Activated naive CD4-positive, alpha-beta T cell (primary cell): ENCODE data around the gene CTNND2.
A peak's percentile ranks its signal among the peaks of the same experiment; 100 is the strongest.
"Not testable (repeated sequence)": the region's sequence is repeated elsewhere in the genome, so short reads cannot be mapped to it uniquely, and the experiment has no call there.

Experiments used
- DNase-seq, 4 experiments: peaks; one replicate each; lab custom pipeline; 2025; lab: John Stamatoyannopoulos, UW

Gene CTNND2

DNA sequence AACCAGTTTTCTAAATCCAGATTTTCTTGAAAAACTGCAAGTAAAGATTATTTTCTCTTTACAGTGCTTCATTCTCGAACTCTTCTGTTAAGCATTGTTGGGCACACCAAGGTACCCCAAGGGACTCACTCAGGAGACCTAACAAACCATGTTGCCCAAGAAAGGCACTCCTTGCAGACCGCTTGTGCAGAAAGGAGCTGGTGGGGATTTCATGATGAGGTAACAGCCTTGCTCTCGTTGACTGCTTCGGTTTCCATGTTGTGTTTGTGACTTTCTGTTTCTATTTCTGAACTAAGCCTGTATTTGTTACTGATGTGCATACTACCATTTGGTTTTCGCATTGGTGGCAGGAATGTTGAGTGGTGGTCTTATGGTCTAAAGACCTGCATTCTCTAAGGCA, 876.6 kb downstream of the CTNND2 start:
- DNase-seq: no peak

DNA sequence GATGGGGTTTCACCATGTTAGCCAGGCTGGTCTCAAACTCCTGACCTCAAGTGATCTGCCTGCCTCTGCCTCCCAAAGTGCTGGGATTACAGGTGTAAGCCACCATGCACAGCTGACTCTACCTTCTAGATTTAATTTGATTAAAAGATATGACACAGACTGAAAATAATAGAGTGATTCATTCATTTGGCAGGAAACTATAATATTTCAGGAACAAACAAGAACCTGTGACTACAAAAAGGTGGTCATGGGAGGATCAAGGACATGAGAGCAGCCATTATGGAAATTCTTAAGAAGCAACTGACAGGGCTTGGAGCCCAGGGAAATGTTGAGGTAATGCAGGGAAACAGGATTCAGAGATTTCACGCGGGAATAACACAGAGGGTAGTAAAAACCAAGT, 877.7 kb downstream of the CTNND2 start:
- DNase-seq: no peak

DNA sequence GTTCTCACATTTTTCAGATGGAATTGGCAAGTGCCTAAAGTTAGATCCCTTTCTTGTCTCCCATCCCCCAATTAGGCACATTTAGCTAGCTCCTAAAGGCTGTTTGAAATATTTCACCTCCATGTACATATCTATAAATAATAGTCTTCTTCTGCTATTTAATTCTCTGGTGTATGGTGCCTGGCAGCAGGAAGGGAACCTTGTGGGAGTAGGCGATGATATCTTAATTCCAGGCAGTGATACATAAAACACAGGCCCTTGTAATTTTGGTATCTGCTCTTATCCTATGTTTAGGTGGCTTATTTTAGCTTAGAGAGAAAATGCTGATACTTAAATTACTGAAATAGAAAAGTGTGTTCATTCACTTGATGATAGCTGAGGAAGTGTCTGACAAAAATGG, 880.3 kb downstream of the CTNND2 start:
- DNase-seq: no peak

DNA sequence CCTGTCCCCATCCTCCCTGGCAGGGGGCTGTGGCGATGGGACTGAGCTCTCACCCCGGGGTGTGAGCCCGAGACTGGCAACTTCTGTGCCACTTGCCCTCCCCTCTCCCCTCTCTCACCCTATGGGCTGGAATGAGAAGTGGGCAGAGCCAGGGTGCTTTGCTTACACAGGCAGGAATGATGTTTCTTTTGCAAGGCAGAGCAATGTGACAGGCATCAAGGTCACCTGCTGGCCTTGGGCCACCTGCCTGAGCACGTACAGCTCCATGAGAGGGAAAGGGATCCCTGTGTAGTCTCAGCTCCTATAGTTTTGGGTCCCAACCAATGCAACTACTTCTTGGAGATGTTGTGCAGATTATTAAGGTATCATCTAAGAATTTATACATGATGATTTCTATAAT, 890.5 kb downstream of the CTNND2 start:
- no peak for DNase-seq

DNA sequence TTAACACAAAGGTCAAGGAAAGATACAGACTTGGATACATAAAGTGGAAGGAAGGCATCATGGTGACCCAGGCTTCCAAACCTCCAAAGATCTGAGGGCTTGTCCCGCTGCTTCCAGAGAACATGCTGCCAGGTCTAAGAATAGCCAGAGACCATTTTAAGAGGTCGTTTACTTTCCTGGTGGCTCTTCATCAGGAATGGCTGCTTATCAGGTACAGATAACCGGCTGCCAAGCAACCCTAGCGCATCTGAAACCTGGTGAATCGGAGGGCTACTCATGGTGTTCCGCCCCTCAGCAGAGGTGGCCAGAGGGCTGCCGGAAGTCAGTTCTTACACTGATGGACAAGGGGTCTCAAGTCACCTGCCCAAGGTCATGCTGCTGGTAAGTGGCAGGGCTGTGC, 892.0 kb downstream of the CTNND2 start:
- DNase-seq: no peak

DNA sequence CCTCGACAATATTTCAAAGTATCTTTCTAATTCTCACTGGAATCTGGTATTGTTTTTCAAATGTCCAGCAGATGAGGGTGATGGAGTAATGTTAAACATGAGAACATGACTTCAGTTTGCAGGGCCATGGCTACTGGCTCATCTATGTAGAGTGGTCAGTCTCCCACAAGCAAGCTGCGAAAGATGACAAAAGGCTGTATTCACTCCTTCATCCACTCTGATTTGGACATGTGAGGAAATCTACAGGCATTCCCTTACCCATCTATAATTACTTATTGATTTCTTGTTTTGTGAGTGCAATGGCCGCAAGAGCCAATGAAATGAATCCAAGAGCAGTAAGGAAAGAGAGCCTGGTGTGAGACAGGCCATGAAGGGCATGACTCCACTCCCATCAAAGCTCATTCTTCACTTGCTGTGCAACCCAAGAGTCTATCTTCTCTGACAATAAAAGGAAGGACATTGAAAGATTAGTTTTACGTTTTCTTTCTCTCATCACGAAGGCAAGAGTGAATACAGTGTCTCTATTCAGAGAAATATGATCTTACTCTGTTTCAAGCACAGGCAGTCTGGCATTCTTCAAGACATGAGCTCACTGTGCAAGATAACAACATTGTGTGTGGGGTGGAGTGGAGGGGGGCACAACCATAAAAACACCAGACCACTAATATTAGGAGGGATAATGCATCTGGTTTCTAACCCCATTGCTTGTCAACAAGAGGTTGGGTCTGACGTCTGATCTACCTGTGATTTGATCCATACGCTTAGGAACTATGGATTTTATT, 893.6 kb downstream of the CTNND2 start:
- no peak for DNase-seq

DNA sequence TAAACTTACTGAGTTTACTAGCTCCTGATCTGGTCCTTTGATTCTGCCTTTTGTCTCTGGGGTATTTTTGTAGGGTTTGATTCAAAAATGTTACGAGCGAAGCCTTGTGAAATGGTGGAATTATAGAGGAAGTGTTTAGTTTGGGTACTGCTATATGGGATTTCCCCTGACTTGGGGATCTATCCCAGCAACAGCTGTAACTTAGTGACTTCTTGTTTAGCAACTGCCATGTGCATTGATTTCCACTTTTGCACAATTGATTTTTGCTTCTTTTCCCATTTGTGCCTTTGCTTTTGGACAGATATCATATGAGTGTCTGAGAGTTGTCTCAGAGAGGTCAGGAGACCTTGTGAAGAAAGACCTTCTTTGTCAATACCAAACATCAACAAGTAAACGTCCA, 894.7 kb downstream of the CTNND2 start:
- no peak for DNase-seq

DNA sequence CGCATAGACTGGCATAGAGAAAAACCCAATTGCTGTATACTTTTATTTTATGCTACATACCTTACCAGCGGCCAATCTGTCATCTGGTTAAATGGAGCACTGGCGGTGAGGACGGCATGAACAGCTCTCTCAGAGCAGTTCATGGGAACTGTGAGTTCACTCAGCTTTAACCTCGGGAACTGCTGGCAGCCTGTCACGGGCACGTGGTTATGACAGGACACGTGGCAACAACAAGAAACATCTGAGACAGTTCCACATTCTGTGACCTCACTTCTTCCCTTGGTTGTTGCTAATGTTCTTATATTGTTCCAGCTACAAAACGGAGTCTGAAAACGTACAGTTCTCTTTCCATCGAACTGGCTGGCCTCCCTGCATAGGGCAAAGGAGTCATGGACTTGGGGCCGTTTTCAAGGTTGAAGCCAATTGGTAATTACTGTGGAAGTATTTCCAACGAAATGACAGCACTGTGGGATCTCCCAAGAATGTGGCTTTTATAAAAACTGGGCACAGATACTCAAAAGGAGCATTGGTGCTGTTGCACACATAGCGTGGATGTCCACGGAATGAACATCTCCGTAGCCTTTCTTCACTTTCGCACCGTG, 896.9 kb downstream of the CTNND2 start:
- DNase-seq: no peak

DNA sequence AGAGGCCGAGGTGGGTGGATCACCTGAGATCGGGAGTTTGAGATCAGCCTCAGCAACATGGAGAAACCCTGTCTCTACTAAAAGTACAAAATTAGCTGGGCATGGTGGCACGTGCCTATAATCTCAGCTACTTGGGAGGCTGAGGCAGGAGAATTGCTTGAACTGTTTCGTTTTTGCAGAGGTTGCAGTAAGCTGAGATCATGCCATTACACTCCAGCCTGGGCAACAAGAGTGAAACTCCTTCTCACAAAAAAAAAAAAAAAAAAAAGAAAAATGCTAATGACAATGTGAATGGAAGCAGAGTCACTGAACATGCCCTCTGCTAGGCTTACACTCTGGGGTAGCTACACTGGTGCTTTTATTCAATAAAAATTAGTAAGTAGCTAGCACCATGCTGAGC, 899.7 kb downstream of the CTNND2 start:
- DNase-seq: not testable (repeated sequence)

DNA sequence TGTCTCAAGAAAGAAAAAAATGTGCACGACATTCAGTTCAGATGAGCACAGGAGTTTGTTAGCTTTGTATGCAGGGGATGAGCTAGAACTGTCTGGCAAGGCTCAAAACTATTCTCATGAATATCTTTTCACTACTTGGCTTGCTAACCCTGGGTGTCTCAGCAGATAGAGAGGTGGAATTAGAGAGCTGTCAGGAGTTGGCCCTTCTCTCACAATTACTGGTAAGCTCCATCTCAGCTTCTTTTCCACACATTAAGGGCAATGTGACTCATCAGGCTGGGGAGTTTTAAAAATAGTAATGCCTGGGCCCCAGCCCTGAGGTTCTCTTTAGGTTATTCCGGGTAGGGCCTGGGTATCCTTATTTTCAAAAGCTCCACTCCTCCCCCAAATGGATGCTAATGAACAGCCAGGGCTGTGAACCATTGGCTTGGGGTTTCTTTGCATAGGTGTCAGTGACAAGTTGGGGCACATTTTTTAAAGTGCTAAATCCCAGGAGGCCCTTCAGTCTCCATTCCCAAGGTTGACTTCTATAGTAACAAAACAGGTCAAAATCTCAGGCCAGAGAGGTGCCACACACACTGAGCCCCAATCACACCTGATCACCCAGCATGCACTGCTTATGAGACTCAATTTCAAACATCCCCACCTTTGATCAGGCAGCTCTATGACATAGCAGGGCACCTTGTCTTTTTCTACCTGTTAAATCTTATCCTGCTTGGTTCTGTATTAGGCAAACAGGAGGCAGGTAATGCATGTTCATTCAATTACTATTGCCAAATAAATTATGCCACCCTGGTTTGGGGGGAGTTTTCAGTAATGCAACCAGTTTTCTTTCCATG, 903.5 kb downstream of the CTNND2 start:
- no peak for DNase-seq

DNA sequence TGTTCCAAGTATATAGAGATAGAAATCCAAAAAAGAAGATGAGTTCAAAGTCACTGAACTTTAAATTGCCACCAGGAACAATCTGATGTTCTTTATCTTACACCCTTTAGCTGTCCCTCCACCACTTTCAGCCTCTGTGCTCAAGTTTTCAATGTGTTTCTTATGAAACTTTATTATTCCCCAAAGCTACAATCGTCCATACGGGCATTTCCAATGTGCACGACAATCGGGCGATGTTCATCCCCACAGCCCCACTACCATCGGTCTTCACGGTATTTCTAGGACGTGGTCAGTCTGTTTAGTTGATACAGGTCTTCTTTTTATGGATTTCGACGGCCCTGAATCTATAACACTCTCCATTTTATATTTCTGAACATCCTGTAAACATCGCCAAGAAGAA, 904.5 kb downstream of the CTNND2 start:
- no peak for DNase-seq

DNA sequence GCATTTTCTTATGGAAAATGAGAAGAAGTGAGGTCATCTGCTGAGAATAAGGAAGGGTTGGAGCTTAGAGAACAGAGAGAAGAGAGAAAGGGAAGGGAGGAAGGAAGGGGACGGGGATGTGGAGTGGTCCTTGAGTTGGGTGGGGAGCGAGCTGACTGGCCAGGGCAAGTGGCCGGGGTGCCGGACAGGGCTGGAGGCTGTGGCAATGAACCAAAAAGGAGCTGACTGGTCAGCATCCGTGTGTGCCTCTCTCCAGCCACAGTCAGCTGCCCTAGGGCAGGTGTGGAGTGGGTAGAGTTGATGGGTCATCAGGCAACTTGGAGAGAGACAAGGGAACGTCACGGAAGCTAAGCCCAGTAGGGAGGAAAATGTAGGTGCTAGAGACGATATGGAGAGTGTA, 908.4 kb downstream of the CTNND2 start:
- DNase-seq: no peak

DNA sequence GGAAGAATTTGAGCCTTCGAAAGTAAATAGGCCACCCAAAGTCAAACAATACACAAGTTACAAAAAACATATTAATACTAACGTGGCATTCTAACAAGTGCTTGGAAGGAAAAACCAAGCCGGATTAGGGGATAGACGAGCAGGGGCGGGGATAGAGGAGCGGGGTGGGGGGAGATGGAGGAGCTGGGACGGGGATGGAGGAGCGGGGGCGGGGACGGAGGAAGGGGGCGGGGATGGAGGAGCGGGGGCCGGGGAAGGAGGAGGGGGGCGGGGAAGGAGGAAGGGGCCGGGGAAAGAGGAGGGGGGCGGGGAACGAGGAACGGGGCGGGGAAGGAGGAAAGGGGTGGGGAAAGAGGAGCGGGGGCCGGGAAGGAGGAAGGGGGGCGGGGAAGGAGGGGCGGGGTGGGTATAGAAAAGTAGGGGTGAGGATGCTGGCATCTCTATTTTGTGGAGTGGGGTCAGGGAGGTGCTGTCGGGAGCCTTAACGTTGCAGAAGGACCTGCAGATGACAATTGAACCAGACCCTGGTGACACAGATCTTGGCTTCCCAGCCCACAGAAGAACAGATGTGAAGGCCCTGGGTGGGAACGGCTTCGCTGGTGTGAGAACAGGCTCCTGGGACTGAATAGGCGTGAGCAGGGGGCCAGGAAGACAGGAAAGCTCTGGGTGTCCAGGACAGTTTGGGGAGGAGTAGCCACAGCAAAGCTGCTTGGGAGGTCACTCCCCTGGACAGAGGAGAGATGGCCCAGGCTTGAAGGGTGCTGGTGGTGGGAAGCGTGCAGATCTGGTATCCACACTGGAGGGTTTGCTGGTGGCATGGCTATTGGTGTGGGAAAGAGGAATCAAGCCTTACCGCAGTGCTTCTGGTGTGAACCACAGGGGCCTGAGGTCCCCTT, 909.9 kb downstream of the CTNND2 start:
- DNase-seq: no peak

DNA sequence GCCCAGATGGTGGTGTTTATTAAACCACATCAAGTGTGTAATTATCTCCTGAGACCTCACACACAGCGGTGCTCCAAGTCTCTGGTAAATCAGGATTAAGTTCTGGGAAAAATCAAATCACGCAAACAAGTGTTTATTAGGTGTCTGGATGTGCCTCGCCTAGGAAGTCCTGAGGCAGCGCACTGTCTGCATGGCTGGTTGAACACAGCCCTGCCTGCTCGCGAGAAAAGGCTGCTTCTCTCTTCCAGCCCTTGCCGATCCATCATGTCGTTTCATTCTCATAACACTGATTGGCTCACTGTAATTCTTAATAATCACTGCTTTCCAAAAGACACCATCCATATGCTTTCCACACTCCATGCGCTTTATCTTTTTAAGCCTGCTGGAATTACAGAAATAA, 913.6 kb downstream of the CTNND2 start:
- DNase-seq: no peak

DNA sequence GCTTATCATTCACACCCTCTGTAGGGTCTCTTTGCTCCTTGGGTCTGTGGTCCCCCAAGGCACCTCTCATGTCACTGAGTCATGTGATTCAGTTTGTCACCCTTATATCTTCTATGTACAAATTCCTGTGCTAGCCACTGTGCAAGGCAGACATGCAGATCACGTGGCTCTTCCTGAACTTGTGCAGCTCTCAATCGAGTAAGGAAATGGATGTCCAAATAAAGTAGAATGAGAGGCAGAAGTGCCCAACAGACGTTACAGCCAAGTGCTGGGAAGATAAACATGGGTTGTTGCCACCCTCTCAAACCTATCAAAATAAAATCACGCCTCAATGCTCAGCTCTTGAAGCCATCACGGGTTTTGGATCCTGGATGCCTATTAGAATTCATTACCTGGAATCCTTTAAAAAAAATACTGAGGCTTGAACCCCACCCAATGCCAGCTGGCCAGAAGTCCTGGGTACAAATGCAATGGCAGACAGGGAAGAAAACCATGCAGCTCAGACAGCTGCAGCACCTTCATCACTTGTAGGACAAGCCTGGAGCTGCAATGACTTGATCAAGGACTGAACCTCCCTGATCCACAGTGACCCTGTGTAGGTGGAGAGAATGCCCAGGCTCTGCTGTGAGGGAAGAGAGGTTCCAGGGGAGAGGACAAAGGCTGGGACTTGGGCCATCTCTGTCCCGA, 914.5 kb downstream of the CTNND2 start:
- no peak for DNase-seq

DNA sequence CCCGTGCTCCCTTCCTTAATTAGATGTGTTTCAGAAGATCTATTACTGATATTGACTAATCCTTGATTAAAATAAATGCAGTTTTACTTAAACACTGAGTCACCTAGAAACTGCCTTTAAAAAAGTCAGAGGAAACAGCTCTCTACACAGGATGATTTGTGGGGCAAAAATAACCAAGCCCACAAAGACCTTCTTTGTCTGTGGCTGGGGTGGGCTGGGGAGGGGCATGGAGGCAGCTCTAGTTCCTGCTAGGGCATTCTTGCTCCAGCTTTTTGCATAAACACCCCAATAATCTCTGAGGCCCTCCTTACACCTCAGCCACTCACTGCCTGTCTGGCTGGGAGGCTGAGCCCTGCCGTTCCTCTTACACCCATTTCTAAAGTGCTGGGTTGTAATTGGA, 915.6 kb downstream of the CTNND2 start:
- DNase-seq: no peak

DNA sequence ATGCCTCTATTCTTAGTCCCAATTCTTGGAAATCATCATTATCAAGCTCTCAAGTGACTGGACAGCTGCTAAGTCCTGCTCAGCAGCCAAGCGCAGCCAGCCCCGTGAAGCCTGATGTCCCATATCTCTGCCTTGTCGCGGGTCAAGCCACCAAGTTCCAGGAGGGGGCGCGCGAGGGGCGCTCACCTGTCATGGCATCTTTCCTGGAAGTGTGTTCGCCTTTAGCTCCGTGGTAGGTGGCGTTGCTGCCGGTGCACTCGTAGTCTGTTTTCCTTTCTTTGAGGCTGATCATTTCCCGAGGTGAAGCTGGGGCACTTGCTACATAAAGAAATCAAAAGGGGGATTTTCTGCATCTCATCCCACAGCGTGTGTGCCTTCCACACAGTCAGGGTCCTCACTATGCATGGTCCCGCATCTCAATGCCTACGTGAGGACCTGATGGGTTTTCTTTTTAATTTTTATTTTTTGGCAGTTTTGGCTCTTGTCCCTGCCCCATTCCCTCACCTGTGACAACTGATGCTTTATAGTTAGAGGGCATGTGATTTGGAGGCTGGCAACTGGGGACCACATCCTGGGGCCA, 916.2 kb downstream of the CTNND2 start:
- DNase-seq: peak; percentile 13 to 43 (median 30)

DNA sequence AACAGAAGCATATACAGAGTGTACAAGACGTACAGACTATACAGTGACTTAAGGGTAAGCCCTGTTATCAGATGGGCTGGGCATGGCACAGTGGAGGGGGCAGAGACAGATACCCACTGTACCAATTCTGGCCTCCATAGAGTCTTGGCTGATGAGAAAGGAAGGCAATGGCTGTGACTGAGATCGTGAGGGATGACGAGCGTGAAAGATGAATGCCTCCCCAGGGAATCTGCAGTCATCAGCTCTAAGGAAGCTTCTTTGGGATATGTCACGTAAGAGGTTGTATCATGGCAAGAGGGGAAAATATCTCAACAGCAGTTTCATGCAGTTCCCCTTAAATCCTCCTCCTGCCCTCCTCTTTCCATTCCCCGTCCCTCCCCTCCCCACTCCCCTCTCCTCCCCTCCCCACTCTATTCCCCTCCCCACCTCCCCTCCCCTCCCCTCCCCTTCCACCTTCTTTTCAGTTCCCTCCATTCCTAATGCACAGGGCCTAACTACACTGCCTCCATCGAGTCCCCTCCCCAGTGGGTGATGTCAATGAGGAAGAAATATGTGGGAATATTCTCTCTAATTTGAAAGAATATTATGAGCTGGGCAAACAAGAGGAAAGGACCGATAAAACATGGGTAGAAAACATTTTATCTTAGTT, 916.8 kb downstream of the CTNND2 start:
- no peak for DNase-seq

DNA sequence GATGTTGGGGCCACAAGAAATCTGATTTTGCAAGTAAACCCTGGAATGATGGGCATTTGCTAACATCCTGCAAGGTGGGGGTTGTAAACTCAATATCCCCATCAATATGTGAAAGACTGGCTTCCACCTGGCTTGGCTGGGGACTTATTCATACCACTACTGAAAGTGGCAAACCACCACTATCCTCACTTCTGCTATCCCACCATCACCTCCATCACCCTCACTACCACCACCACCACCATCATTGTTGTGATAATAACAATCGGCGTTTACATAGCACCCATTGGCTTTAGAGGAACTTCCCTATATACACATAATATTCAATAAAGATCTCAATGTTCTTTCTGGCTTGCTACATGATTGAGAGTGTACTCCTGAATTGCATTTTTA, 918.5 kb downstream of the CTNND2 start:
- no peak for DNase-seq

DNA sequence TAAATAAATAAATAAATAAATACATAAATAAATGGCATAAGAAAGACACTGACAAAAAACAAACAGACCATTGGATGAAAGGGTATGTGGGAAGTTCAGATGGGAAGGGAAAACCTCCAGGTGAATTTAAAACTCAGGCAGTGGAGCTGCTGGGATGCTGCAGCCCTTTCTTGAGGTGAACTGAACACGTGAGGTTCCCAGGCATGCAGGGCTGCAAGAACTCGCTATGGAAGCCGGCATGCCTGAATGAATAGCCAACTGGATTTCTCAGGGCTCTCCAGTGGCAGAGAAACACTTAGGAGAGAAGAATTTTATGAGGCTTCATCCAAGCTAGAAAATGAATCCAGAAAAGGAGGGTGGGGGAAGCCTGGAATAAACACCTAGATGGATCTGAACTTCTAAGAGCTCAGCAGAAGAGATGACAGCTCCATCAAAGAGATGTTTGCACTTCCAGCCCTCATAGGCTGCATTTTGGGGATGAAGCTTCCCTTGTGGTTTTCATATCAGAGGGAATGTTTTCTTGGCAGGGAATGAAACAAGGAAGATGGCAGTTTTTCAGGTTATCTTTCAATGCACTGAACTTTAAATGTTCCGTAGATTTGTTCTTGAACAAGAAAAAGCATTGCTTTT, 919.0 kb downstream of the CTNND2 start:
- DNase-seq: no peak
